HG03280 (cell line): ENCODE data around the gene LILRA6.
A peak's percentile ranks its signal among the peaks of the same experiment; 100 is the strongest.
"Not testable (repeated sequence)": the region's sequence is repeated elsewhere in the genome, so short reads cannot be mapped to it uniquely, and the experiment has no call there.

ENCODE experiments used
- ATAC-seq: cut with Tn5 transposase; IDR thresholded peaks from one replicate; pipeline ENCODE4 v1.9.1; 2021; ENCODE audit warnings: mild to moderate bottlenecking, moderate library complexity; ENCODE audit not compliant: unreplicated experiment

Gene LILRA6

DNA sequence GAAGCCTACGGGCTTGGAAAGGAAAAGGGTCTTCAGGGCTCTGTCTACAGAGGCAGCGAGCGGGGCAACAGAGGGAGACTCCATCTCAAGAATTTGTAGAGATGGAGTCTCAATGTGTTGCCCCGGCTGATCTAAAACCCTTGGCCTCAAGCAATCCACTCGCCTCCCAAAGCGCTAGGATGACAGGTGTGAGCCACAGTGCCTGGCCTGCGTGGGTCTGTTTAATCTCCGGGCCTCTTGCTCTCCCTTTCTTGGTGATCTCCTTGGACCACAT, 33.9 kb downstream of the LILRA6 start:
- ATAC-seq = no peak

DNA sequence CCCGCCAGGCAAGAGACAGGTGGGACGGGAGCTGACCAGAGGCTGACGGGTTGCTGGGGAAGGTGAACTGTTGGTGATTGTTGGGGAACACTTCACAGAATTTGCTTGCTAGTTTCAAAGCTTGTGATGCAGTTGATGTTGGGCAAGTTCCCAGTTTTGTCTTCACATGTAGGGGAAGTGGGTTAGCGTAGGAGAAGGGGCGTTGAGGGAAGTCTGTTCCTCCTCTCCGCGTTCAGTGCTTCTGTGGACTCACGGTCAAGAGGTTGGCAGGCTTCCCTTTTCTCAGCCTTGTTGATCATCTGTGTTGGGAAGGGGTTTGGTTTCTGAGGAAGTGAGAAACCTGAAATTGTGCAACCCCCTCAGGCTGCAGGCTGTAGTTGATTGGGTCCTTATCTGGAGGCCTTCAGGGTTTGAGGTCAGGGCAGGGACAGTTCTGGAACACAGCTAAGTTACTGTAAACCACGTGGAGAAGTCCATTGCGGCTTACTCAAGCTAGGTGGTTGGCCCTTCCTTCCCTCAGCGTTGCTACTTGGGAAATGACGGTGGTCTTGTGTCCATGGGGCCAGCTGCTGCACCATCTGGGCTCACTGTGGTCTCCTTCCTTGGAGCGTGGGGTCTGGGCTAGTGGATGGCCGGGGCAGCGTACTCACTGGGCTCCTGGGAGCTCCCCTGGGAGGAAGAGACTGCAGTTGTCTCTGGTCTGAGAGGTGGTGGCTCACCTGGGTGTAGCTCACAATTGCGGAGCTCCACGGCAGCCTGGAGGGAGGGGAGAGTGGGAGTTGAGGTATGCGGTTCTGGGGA, 34.4 kb downstream of the LILRA6 start:
- ATAC-seq = no peak

GRCh38 chr19:54207676-54207982, 35.0 kb downstream of the LILRA6 start:
- no peak for ATAC-seq

DNA sequence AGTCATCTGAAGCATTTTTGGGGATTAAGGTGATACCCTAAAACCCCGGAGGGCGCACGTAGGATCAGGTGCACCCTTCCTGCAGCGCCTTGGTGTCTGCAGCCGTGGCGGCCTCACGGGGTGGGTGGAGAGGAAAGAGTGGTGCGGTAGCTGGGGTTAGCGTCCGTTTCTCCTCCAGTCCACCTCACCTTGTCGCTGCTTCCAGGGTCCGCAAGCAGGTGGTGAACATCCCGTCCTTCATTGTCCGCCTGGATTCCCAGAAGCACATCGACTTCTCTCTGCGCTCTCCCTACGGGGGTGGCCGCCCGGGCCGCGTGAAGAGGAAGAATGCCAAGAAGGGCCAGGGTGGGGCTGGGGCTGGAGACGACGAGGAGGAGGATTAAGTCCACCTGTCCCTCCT, 35.4 kb downstream of the LILRA6 start:
- ATAC-seq = not testable (repeated sequence)

GRCh38 chr19:54206831-54207177, 35.8 kb downstream of the LILRA6 start:
- ATAC-seq = no peak

DNA sequence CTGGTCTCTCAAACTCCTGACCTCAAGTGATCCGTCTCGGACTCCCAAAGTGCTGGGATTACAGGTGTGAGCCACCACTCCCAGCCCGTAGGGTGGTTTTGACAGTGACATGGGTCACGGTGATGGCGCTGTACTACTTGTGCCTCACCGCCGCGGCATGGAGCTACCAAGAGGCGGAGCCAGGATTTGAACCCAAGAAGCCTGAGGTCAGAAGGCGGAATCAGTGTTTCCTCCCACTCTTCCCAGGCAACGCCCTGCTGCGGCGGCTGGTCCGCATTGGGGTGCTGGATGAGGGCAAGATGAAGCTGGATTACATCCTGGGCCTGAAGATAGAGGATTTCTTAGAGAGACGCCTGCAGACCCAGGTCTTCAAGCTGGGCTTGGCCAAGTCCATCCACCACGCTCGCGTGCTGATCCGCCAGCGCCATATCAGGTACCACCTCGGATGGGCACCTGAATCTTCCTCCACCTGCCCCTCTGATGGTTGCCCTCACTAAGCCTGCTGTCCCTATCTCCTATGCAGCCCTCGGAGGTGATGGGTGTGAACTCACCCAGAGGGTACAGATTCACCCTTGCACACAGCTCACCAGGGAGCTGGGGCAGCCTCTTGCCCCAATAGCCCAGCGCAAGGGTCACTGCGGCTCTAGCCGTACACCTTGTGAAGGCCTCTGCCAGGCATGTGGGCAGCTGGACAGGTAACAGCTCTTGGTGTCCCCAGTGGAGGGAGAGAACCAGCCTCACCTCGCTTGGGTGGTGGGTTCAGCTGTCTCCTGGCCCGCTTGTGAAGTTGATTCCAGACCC, 36.4 kb downstream of the LILRA6 start:
- ATAC-seq = no peak

DNA sequence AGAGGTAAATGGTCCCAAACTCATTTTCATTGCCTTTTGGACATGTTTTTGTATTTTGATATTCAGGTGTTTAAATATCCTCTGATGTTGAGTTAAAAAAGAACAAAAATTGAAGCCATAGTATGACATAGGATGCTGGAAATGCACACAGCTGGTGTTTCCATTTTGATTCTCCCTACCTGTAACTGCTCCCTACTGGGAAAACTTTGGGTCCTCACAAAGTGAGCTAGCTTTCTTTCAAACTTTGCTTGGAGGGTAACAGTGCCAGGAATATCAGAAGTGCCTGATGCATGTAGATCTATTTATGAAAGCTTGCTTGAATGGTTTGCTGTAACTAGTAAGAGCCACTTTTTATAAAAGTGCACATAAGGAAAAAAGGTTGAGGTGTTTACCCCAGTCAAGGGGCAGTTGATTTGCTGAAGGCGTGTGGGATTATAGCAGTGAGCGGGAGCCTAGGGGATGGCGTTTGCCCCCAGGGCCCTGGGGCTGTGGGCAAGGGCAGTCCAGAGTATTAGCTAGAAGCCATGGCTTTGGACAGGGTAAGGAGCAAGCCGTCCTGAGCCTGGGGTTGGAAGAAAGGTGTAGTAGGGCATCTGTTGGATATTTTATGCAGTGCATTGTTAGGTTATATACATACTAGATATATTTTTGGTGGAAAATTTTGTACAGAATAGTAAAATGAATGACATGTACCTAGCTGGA, 37.7 kb downstream of the LILRA6 start:
- no peak for ATAC-seq

- ATAC-seq = no peak
These were observed 39.4 kb downstream of the LILRA6 start for GRCh38 chr19:54203151-54203611.

- ATAC-seq = no peak
These were observed 40.6 kb downstream of the LILRA6 start for GRCh38 chr19:54201980-54202379.

GRCh38 chr19:54201172-54201701, 41.4 kb downstream of the LILRA6 start:
- ATAC-seq = no peak

GRCh38 chr19:54199401-54199800, 43.2 kb downstream of the LILRA6 start:
- ATAC-seq = no peak

DNA sequence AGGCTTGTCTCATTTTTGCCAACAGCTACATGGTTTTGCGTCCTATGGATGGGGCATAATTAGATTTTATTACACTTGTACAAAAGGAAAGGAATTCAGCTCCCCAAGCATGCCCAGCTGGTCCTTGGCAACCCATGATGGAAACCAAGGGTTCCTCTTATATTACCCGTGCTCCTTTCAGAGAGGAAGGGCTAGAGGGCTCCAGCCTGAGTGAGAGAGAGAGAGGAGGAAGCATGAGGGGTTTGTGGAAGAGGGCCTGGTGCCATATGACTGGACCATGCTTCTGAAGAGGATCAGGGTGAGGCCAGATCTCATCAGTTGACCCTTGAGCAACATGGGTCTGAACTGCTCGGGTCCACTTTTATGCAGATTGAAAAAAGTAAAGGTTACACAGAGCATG, 45.5 kb downstream of the LILRA6 start:
- no peak for ATAC-seq

GRCh38 chr19:54196536-54196935, 46.1 kb downstream of the LILRA6 start:
- no peak for ATAC-seq

DNA sequence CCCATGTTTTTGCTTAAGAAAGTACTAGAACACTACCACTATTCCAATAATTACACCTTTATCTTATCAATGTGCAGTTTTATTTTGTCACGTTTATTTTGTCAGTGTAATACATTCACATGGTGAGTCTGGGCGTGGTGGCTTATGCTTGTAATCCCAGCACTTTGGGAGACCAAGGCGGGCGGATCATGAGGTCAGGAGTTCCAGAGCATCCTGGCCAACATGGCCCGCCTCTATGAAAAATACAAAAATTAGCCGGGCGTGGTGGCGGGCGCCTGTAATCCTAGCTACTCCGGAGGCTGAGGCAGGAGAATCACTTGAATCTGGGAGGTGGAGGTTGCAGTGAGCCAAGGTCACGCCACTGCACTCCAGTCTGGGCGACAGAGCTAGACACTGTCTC, 48.1 kb downstream of the LILRA6 start:
- not testable (repeated sequence) for ATAC-seq

- ATAC-seq = no peak
These were observed 49.6 kb downstream of the LILRA6 start for GRCh38 chr19:54193011-54193410.

DNA sequence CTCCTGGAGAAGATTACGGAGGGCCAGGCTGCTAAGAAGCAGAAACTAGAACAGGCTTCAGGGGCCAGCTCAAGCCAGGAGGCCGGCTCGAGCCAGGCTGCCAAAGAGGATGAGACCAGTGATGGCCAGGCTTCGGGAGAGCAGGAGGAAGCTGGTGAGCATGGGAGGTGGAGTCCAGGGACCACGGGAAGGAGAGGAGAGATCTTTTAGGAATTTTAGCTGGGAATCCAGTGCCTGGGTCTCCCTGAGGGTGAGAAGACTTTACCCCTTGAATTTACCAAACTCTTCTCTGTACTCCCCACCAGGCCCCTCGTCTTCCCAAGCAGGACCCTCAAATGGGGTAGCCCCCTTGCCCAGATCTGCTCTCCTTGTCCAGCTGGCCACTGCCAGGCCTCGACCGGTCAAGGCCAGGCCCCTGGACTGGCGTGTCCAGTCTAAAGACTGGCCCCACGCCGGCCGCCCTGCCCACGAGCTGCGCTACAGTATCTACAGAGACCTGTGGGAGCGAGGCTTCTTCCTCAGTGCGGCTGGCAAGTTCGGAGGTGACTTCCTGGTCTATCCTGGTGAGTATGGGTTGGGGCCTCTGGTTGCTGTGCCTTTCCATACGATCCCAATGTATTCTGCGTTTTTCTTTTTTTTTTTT, 50.7 kb downstream of the LILRA6 start:
- no peak for ATAC-seq

- peak; percentile 26 for ATAC-seq
These were observed 51.4 kb downstream of the LILRA6 start, which contains the start of gene TSEN34 for GRCh38 chr19:54191011-54191810. Gene TSEN34 (plus strand): TSS chr19:54191308. CDS start chr19:54191365, 57 bp downstream.

DNA sequence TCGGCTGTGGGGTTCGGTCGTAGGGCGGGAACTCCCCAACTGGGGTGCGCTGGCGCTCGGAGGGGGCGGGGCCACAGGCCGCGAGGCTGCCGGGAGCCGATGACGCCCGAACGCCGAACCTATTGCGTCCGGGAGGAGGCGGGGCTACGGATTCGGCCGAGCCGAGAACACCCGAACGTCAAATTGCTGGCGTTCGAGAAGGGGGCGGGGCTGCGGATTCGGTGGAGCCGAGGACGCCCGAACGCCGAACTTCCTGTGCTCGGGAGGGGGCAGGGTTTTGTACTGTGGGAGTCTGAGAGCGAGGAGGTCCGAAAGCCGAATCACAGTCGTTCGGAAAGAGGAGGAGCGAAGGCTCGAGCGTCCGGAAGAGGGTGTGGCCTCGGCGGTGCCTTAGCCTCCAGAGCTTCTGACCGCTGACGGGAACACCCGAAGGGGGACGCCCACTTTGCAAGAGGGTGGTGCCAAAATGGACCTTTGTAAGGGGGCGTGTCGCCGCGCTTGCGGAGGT, 52.0 kb downstream of the LILRA6 start:
- peak; percentile 49 for ATAC-seq

DNA sequence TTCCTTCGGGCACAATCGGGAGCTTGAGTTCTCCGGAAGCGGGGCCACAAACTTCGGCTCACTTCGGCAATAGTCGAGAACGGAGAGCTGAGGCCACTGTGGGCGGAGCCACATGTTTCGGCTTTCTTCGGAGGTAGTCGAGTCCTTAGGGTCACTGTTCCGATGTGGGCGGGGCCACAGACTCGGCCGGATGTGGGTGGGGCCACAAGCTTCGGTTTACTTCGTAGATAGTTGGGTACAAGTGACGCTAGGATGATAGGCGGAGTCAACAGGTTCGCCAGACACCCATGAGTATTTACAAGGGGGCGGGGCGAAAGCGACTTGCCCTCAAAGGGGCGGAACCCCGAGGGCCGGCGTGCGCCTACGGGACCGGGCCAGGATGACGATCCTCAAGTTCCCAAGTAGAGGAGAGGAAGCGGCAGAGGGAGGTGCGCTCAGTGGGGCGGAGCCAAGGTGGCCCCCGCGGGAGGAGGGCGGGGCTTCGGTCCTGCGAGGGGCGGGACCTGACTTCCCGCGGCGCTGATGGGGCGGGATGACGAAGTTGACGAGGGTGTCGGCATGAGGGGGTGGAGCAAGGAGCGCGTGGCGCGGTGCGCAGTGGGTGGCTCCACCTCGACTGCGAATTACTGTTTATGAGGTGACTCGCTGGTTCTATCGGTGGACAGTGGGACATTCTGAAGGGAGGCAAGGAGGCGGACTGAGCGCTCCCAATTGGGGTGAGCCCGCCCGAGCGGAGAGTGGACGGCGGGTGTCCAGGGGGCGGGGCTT, 52.7 kb downstream of the LILRA6 start:
- peak; percentile 44 for ATAC-seq
